SK-N-SH treated with all-trans-retinoic acid at 6 μM for 48 hours (cell line): ENCODE data around the gene FCHSD2.
"Not testable (repeated sequence)": the region's sequence is repeated elsewhere in the genome, so short reads cannot be mapped to it uniquely, and the experiment has no call there.

Experiments
- ATAC-seq: fragments of 200-7000 bp; cut with Tn5 transposase; 3 replicates; pipeline ENCODE4 v1.9.1; 2020; ENCODE audit warnings: mild to moderate bottlenecking, moderate library complexity
- ARNTL ChIP-seq: fragments of 450-650 bp; formaldehyde crosslinking; IDR thresholded peaks from 2 replicates; pipeline ENCODE4 v1.5.0; 2020; ENCODE audit warnings: low read depth, mild to moderate bottlenecking, moderate library complexity, borderline replicate concordance
- CREB5 ChIP-seq: fragments of 250-450 bp; sonication (Bioruptor Pico); IDR thresholded peaks from 2 replicates; pipeline ENCODE4 v1.5.1; 2020; ENCODE audit warnings: low read depth, mild to moderate bottlenecking, moderate library complexity
- CSDC2 ChIP-seq: fragments of 250-450 bp; sonication (Bioruptor Pico); IDR thresholded peaks from 2 replicates; pipeline ENCODE4 v1.5.0; 2020; ENCODE audit warnings: mild to moderate bottlenecking, moderate library complexity
- CSRNP3 ChIP-seq: fragments of 250-450 bp; sonication (Bioruptor Pico); IDR thresholded peaks from 2 replicates; pipeline ENCODE4 v1.5.1; 2021; ENCODE audit warnings: mild to moderate bottlenecking, moderate library complexity
- GLIS3 ChIP-seq: fragments of 250-450 bp; sonication (Bioruptor Pico); IDR thresholded peaks from 2 replicates; pipeline ENCODE4 v1.5.0; 2020; ENCODE audit warnings: mild to moderate bottlenecking, moderate library complexity
- ISL1 ChIP-seq: fragments of 250-450 bp; sonication (Bioruptor Pico); IDR thresholded peaks from 2 replicates; pipeline ENCODE4 v2.1.2; 2022; ENCODE audit warnings: mild to moderate bottlenecking, moderate library complexity
- PATZ1 ChIP-seq: fragments of 250-450 bp; sonication (Bioruptor Pico); IDR thresholded peaks from 2 replicates; pipeline ENCODE4 v1.8.0; 2020; ENCODE audit warnings: mild to moderate bottlenecking, moderate library complexity, borderline replicate concordance
- POU6F1 ChIP-seq: fragments of 250-450 bp; sonication (Bioruptor Pico); IDR thresholded peaks from 2 replicates; pipeline ENCODE4 v1.8.0; 2021; ENCODE audit warnings: low read depth, mild to moderate bottlenecking, moderate library complexity, borderline replicate concordance
- PPARA ChIP-seq: fragments of 250-450 bp; sonication (Bioruptor Pico); IDR thresholded peaks from 2 replicates; pipeline ENCODE4 v1.5.0; 2020; ENCODE audit warnings: mild to moderate bottlenecking, borderline replicate concordance
- SNAI2 ChIP-seq: fragments of 250-450 bp; sonication (Bioruptor Pico); IDR thresholded peaks from 2 replicates; pipeline ENCODE4 v1.5.0; 2020; ENCODE audit warnings: mild to moderate bottlenecking, moderate library complexity
- TCF4 ChIP-seq: fragments of 250-450 bp; sonication (Bioruptor Pico); IDR thresholded peaks from 2 replicates; pipeline ENCODE4 v1.8.0; 2021; ENCODE audit warnings: mild to moderate bottlenecking, moderate library complexity, borderline replicate concordance
- TSHZ2 ChIP-seq: fragments of 250-450 bp; sonication (Bioruptor Pico); IDR thresholded peaks from 2 replicates; pipeline ENCODE4 v1.5.0; 2020; ENCODE audit warnings: mild to moderate bottlenecking, moderate library complexity
- ZFP3 ChIP-seq: fragments of 250-450 bp; sonication (Bioruptor Pico); IDR thresholded peaks from 2 replicates; pipeline ENCODE4 v1.5.0; 2020; ENCODE audit warnings: mild to moderate bottlenecking, moderate library complexity
- ZFP30 ChIP-seq: fragments of 450-650 bp; formaldehyde crosslinking; IDR thresholded peaks from 2 replicates; pipeline ENCODE4 v1.5.0; 2022; ENCODE audit warnings: mild to moderate bottlenecking, moderate library complexity
- ZNF565 ChIP-seq: fragments of 450-650 bp; formaldehyde crosslinking; conservative IDR thresholded peaks from 2 replicates; pipeline ENCODE4 v1.5.0; 2020; ENCODE audit warnings: low read depth, mild to moderate bottlenecking, moderate library complexity
- ZNF70 ChIP-seq: fragments of 450-650 bp; formaldehyde crosslinking; IDR thresholded peaks from 2 replicates; pipeline ENCODE4 v1.5.0; 2020; ENCODE audit warnings: mild to moderate bottlenecking, moderate library complexity
- ZNF8 ChIP-seq: fragments of 450-650 bp; formaldehyde crosslinking; IDR thresholded peaks from 2 replicates; pipeline ENCODE4 v1.5.0; 2020; ENCODE audit warnings: mild to moderate bottlenecking, moderate library complexity

FCHSD2 gene

GRCh38 chr11:73124800-73125199, 17.3 kb downstream of the FCHSD2 start (continued):
- TF ChIP-seq ISL1: no peak

- ATAC-seq: not testable (repeated sequence)
Measured at GRCh38 chr11:73123892-73124291, 18.2 kb downstream of the FCHSD2 start.

- no peak for ATAC-seq
- TF ChIP-seq TCF4 (CRISPR knock-in tag) (peak; percentile 71; the same call in 1 of the 2 replicates), GLIS3 (CRISPR knock-in tag) (no peak)
Measured at GRCh38 chr11:73121692-73122091, 20.4 kb downstream of the FCHSD2 start.

GRCh38 chr11:73117071-73117470, 25.0 kb downstream of the FCHSD2 start:
- ATAC-seq: no peak
- TF ChIP-seq ZNF70 (CRISPR knock-in tag) (no peak), PPARA (CRISPR knock-in tag) (no peak), POU6F1 (CRISPR knock-in tag) (no peak), GLIS3 (CRISPR knock-in tag) (no peak), CSDC2 (CRISPR knock-in tag) (no peak)

- no peak for ATAC-seq
- no peak for TF ChIP-seq ZNF8 (CRISPR knock-in tag)
Measured at GRCh38 chr11:73116636-73117035, 25.5 kb downstream of the FCHSD2 start.

- no peak for ATAC-seq
- TF ChIP-seq TCF4 (CRISPR knock-in tag): no peak
- TF ChIP-seq GLIS3 (CRISPR knock-in tag): no peak
- TF ChIP-seq CSRNP3 (CRISPR knock-in tag): no peak
- no peak for TF ChIP-seq ZFP30 (CRISPR knock-in tag)
- no peak for TF ChIP-seq POU6F1 (CRISPR knock-in tag)
Measured at GRCh38 chr11:73114835-73115220, 27.3 kb downstream of the FCHSD2 start.

- no peak for ATAC-seq
- no peak for TF ChIP-seq ISL1
- TF ChIP-seq POU6F1 (CRISPR knock-in tag): no peak
- no peak for TF ChIP-seq TSHZ2 (CRISPR knock-in tag)
- TF ChIP-seq ZFP3 (CRISPR knock-in tag): no peak
- no peak for TF ChIP-seq ARNTL (CRISPR knock-in tag)
- TF ChIP-seq ZNF565 (CRISPR knock-in tag): no peak
- no peak for TF ChIP-seq SNAI2 (CRISPR knock-in tag)
- no peak for TF ChIP-seq GLIS3 (CRISPR knock-in tag)
- no peak for TF ChIP-seq PATZ1 (CRISPR knock-in tag)
- TF ChIP-seq CREB5 (CRISPR knock-in tag): no peak
- no peak for TF ChIP-seq ZFP30 (CRISPR knock-in tag)
Measured at GRCh38 chr11:73114110-73114834, 27.8 kb downstream of the FCHSD2 start.
